Measurements from ENCODE around the gene SPON1.

DNA sequence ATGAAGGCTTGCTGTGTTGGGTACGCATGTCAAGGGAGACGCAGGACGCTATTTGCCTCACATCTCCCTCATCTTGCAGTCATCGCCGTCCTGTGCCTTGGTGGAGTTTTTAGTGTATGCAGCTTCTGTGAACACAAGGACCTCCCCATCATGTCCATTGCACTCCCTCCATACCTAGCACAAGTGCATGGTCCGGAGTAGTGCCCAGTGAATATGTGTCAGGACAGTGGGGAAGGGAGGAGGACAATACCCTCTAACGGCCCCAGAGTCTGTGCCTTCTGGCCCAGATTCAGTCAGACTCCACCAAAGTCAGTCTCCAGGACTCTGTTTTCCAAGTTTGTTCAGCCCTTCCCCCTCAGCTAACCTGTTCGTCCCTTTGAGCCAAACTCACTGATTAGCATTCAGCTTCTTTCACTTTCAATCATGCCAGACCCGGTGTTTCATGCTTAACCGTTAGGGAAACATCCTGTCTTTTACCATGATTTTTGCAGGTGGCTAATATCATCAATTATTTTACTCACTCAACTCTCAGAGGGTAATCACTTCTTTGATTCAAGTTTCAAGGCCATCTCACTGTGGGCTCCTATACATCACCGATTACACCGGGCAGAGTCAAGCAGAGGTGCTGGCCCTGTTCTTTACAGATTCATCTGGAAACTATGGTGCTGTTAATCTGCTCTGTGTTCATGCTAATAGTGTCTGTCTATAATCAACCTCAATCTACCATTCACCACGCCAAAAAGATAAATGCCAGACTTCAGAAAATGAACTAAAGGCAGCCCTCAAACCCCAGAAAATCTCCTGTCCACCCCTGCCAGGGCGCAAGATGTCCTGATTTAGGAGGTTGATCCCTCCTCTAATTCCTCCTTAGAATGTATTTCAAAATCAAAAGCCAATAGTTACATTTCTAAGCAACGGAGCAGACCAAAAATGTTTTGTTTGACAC, 240.0 kb downstream of the SPON1 start:
- TF ChIP-seq JUND (IDR thresholded peaks at IDR 0.05; ENCODE audit: low read depth, low read length), result no peak
- TF ChIP-seq, protein P1, sequence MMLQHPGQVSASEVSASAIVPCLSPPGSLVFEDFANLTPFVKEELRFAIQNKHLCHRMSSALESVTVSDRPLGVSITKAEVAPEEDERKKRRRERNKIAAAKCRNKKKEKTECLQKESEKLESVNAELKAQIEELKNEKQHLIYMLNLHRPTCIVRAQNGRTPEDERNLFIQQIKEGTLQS (IDR thresholded peaks at IDR 0.05; ENCODE audit: borderline replicate concordance, extremely low read depth, low read depth, low read length), result no peak
- TF ChIP-seq RCOR1 (conservative IDR thresholded peaks at IDR 0.05; ENCODE audit: low read depth, low read length), result no peak
- TF ChIP-seq ESRRA (IDR thresholded peaks at IDR 0.05; ENCODE audit: low read length), result no peak
- no peak for TF ChIP-seq TCF3 (IDR thresholded peaks at IDR 0.05; ENCODE audit: borderline replicate concordance, insufficient read depth, low read depth, low read length)
- TF ChIP-seq, protein P2, sequence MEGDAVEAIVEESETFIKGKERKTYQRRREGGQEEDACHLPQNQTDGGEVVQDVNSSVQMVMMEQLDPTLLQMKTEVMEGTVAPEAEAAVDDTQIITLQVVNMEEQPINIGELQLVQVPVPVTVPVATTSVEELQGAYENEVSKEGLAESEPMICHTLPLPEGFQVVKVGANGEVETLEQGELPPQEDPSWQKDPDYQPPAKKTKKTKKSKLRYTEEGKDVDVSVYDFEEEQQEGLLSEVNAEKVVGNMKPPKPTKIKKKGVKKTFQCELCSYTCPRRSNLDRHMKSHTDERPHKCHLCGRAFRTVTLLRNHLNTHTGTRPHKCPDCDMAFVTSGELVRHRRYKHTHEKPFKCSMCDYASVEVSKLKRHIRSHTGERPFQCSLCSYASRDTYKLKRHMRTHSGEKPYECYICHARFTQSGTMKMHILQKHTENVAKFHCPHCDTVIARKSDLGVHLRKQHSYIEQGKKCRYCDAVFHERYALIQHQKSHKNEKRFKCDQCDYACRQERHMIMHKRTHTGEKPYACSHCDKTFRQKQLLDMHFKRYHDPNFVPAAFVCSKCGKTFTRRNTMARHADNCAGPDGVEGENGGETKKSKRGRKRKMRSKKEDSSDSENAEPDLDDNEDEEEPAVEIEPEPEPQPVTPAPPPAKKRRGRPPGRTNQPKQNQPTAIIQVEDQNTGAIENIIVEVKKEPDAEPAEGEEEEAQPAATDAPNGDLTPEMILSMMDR (IDR thresholded peaks at IDR 0.05 in 2 of 3, conservative IDR thresholded peaks at IDR 0.05 in 1 of 3; ENCODE audit: control insufficient read depth in 2 of 3, extremely low read depth in 1 of 3, insufficient read depth in 1 of 3, low read depth in 3 of 3, low read length in 3 of 3), result no peak
- TF ChIP-seq IRF4 (IDR thresholded peaks at IDR 0.05; ENCODE audit: low read depth, low read length), result no peak
- no peak for TF ChIP-seq SIN3A (IDR thresholded peaks at IDR 0.05; ENCODE audit: low read depth, low read length)
